CD1c-positive myeloid dendritic cell (primary cell): ENCODE data around the gene LRWD1.

Experiments used
- DNase-seq: peaks from one replicate; pipeline ENCODE4 v3.0.0-alpha.2; 2016; ENCODE audit errors: extremely low spot score

Gene LRWD1

DNA sequence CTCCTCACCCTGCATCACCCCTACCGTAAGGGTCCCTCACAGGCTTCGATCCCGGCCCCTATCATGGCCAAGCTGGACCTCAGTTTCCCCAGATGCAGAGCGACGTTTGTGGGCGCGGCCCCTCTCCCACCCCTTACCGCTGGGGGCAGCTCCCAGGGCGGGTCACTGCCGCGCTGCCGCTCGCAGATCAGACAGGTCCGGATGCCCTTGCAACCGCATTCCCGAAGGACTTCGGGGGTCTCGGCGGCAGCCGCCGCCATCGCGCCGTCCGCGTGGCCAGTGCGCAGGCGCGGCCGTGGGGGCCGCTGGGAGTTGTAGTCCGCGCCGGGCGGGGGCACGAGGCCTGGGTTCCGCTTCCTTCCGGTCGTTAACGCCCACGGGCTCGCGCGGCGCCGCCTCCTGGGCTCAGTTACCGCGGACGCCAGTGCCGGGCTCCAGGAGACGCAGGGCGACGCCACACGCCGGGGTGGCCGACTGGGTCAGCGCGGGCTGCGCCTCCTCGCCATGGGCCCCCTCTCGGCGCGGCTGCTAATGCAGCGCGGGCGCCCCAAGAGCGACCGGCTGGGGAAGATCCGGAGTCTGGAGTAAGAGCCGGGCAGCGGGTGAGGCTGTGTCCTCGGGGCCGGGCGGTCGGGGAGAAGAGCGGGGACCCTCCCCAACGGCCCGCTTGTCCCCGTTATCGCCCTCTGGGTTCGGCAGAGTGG lies at the start of gene LRWD1, which contains the start of gene ALKBH4:
Gene LRWD1 (plus strand): TSS at position 408 of the 704 bp plus-strand sequence. CDS start 97 bp downstream, at position 505.
Gene ALKBH4 (minus strand): TSS at position 287 of the 704 bp plus-strand sequence. CDS start 27 bp downstream, at position 260.
- DNase-seq = peak; percentile 98

DNA sequence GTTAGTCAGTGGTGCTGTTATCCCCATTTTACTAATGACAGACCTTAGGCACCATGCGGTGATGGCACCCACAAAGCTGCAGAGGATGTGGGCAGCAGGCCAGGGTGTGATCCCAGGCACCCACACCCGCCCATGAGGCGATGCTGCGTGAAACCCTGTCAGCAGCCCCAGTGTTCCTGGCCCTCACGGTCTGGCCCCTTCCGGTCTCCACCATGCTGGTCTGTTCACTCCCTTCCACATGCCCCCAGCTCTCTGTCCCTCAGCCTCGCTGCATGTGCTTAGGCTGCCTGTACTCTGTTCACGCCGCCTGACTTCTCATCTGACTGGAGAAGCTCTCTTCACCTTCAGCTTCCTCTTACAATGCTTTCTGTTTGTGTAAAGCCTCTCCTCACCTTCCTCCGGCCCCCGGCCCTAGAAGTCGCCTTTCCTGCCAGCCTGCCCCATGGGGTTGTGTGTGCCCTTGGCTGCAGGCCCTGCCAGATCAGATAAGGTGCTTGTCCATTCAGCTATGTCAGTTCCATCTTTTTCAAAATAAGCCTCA lies 49.0 kb upstream of the LRWD1 start:
- DNase-seq = no peak

- no peak for DNase-seq
Observed at GRCh38 chr7:102416406-102416805, 48.4 kb upstream of the LRWD1 start.

DNA sequence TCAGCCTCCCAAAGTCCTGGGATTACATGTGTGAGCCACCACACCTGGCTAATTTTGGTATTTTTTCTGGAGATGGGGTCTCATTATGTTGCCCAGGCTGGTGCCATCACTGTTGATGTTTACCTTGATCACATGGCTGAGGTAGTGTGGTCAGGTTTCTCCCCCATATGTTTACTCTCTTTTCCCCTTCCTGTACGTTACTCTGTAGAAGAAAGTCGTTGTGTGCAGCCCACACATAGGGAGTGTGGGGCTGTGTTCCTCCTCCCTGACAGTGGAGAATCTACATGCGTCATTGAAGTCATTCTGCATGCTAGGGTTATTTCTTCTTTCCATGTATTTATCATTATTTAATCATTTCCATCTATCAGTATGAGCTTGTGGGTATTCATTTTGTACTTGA lies 47.7 kb upstream of the LRWD1 start:
- DNase-seq = no peak

DNA sequence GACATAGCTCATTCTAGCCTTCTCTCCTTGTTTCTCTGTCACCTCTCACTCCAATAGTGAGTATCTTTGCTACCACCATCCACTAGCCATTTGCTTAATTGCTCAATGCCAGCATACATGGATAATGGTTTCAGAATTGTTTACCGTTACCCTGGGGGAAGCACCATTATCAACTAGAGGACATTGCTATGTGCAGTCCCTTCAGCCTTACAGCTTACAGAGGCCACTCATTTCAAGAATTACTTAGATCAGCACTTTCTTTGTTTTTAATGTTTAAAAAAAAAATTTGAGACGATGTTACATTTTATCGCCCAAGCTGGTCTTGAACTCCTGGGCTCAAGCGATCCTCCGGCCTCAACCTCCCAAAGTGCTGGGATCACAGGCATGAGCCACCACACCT lies 46.2 kb upstream of the LRWD1 start:
- no peak for DNase-seq

- no peak for DNase-seq
Observed at GRCh38 chr7:102421706-102422240, 43.0 kb upstream of the LRWD1 start.

GRCh38 chr7:102424129-102424551 lies 40.6 kb upstream of the LRWD1 start:
- DNase-seq = no peak

- DNase-seq = peak; percentile 68
Observed at GRCh38 chr7:102424787-102425218, 40.0 kb upstream of the LRWD1 start.

GRCh38 chr7:102425639-102426267 lies 39.0 kb upstream of the LRWD1 start:
- peak; percentile 88 for DNase-seq

DNA sequence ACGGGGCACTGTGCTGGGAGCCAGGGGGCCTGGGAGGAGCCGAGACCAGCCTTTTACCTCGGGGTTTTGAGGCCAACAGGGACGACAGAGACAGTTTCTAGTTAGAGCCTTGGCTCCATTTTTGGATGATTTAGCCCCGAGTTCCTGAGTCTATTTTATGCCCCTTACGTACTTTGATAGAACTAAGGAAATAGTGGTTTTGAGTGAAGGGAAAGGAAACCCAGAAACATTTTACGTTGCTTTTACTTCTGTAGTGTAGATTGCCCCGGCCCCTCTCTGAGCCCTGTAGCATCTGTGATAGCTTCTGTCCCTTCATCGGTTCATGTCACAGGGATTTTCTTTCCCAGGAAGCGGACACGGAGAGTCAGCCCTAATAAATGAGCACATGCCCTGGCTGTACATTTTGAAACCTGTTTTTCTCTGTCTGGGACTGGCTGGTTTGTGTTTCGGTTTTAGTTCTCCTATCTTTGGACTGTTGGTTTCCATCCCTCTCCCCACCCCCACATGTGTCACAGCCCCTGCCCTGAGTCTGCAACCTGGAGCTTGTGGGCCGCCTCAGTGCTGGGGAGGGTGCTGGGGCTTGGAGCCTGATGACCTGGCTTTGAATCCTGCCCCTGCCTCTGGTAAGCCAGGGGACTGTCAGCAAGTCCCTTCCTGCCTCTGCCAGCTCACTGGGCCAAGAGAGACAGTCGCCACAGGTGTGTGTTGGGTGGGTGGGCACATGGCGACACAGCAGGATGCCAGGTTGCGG lies 38.3 kb upstream of the LRWD1 start:
- peak; percentile 85 for DNase-seq

DNA sequence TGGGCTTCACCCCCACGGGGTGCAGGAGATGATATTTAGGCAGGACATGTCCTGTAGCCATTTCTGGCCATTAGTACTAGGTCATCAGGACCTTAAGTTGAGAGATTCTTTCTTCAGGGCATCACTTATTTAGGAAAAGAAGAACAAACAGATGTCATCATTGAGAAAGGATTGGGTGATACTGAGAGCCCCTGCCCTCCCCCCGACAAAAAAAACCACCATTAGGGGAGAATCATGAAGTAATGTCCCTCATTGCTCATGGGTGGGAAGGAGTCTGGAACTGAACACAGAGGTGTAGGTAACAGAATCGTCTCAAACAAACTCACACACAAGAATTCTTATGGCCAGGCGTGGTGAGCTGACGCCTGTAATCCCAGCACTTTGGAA lies 37.8 kb upstream of the LRWD1 start:
- peak; percentile 27 for DNase-seq

DNA sequence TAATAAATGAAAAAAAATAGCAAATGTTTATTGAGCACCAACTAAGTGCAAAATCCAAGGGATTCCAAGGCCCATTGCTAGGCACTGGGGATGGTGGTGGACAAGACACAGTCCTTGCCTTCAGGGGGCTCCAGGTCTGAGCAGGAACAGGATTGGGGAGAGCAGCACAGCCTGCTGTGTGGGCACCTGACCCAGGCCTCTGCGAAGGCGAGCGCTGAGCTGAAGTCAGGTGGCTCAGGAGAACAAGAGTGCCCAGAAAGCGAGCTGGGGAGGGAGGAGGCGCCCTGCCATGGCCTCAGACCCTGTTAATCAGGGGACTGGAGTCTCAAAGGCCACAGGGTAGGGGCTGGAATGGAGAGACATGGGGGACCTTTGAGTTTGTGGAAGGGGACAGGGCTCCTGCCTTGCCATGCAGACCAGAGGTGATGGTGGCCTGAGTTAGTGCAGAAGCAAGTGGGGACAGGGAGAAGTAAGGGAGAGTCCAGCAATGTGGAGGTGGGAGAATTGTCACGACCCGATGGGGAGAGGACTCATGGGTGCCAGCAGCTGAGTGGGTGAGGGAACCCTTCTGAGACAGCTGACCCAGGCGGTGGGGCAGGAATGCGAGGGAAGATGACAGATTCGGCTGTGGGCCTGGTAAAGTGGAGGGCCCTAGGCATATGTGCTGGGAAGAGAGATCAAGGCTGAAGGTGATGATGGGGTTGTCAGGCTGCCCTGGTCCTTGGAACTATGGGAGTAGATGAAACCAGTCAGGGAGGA lies 35.5 kb upstream of the LRWD1 start:
- DNase-seq = no peak

GRCh38 chr7:102431617-102432298 lies 33.0 kb upstream of the LRWD1 start:
- DNase-seq = peak; percentile 59

DNA sequence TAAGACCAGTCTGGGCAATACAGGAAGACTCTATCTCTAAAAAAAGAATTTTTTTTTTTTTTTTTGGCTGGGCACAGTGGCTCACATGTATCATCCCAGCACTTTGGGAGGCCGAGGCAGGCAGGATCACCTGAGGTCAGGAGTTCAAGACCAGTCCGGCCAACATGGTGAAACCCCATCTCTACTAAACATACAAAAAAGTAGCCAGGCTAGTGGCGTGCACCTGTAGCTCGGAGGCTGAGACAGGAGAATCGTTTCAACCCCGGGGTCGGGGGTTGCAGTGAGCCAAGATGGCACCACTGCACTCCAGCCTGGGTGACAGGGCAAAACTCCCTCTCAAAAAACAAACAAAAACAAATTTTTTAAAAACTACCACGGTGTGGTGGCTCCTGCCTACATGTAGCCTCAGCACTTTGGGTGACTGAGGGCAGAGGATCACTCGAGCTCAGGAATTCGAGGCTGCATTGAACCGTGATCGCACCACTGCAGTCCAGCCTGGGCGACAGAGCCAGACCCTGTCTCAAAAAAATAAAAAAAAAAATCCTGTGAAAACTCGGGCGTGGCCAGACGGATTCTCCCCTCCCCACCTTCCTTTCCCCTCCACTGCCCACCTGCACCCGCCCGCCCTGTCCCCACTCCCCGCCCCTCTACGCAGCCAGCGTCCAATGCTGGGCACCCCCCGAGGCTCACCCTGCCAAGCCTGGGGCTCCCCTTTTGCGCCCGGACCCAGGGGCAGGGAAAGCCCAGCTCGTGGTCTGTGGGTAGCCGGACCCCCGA lies 32.2 kb upstream of the LRWD1 start:
- DNase-seq = no peak

DNA sequence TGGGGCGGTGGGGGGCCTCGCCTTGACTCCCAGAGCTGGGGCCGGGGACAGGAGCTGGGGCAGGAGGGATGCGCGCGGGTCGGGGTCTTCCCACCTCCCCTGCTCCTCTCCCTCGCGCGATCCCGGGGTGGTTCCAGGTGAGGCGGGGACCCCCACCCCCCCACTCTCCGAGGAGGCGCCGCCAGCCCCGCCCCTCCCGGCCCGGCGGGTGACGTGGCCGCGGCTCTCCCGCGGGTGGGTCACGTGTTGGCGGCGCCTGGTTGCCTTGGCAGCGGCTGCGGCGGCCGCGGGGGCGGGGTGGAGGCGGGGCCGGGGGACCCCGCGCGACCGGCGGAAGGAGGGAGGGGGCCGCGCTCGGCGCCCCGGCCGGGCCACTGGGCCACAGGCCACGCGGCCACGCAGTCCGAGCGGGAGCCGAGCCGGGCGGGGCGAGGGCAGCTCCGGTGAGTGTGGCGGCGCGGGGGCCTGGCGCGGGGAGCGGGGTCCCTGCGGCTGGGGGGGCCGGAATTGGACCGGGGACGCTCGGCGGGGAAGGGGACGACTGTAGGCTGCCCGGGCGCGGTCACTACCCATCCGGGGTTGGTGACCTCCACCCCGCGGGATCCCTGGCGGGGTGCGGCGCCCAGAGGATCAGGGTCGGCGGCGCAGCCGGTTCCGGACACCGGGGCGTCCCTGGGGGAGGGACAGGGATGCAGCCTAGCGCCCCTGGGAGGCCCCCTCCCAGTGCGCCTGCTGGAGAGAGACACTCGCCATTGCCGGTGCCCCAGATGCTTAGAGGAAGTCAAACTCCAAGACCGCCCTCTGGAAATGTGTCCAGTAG lies 31.4 kb upstream of the LRWD1 start, which contains the start of gene ORAI2:
Gene ORAI2 (plus strand): TSS at position 357 of the 820 bp plus-strand sequence. CDS start 5,382 bp downstream, outside the sequence.
- peak; percentile 85 for DNase-seq

GRCh38 chr7:102434039-102434486 lies 30.7 kb upstream of the LRWD1 start:
- DNase-seq = no peak

DNA sequence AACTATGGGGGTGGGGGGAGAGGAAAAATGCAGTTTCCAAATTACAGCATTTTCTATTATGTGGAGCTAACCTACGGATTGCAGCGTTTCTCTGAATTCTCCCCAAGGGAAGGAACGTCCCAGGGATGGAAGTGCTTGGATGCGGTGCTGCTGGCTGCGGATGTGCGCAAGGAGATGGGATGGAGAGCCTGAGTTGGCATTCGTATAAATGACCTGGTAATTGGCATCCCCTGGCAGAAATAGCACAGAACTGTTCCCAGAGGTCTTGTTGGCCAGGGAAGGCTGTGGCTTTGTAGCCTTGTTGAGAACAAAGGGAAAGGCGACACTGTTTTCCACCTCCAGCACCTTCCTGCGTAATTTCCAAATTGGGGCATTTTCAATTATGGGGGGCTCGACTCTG lies 28.7 kb upstream of the LRWD1 start:
- DNase-seq = no peak

DNA sequence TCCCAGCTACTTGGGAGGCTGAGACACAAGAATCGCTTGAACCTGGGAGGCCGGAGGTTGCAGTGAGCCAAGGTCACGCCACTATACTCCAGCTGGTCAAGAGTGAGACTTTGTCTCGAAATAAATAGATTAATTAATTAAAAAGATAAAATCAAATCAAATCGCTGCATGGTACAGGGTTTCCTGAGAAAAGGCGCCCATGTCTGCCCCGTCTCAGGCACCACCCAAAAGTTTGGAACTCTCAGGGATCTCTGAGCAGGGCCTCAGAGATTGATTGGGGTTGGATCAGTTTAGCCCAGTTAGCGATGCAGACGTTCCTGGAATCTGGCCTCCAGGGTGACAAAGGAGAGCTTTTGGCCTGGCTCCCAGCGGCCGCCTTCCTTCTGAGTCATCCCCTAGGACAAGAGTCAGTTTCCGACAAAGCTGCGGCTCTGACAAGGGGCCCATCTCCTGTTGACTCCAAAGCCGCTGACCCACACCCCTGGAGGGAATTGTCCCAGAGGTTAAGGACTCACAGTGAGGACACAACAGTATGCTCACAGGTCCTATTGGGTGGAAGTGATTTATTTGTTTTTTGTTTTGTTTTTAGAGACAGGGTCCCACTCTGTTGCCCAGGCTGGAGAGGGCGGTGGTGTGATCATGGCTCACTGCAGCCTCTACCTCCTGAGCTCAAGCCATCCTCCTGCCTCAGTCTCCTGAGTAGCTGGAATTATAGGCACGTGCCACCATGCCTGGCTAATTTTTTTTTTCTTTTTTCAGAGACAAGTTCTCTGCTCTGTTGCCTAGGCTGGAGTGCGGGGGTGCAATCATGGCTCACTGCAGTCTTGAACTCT lies 24.6 kb upstream of the LRWD1 start:
- DNase-seq = no peak
